Measurements from ENCODE around the gene NRIP1.

DNA sequence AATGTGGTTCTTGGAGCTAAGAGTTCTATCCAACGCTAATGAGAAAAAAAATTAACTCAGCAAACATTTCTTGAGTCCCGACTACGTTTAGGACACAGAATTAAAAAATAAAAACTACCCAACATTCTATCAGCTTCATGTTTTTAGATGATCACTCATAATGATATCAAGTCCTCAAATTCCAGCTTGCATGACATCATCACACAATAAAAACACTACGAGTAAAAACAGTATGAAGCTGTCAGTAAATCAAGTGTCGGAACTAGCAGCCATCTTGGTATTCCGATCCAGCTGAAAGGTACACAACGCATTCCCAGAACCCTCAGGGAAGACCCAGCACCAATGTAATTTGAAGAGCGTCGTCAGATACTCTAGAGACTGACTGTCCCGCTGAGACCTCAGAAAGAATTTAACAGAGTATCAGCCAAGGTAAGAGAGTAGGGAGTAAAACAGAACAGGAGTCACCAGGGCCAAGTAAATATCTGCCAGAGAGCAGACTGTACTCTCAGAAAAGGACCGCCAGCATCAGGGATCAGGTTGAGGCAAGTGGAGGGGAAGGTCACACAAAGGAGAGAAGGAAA lies 57.0 kb downstream of the NRIP1 start:
- TF ChIP-seq CTCF (optimal IDR thresholded peaks at IDR 0.05 in 1 of 3, IDR thresholded peaks at IDR 0.05 in 1 of 3, conservative IDR thresholded peaks at IDR 0.05 in 1 of 3; ENCODE audit: extremely low read depth in 1 of 3, insufficient read depth in 2 of 3, low read length in 3 of 3) (no peak), EZH2 (IDR thresholded peaks at IDR 0.05; ENCODE audit: low read length) (no peak)
